HFF-Myc (cell line): Measurements from ENCODE around the gene COPS9.

ENCODE experiments used
- DNase-seq: peaks from one replicate; pipeline ENCODE4 v3.0.0-alpha.2; 2011; ENCODE audit warnings: low read depth; ENCODE audit errors: extremely low read depth
- H3K4me3 ChIP-seq: replicated peaks from 2 replicates; pipeline ENCODE4 v1.5.1; 2011; ENCODE audit warnings: low read depth, mild to moderate bottlenecking, control low read depth, low read length
- CTCF ChIP-seq: IDR thresholded peaks from 2 replicates; pipeline ENCODE4 v1.5.1; 2012; ENCODE audit warnings: mild to moderate bottlenecking, low read depth, low read length, control low read depth; ENCODE audit errors: missing control alignments

COPS9 gene

GRCh38 chr2:240140920-240141319, 4.8 kb upstream of the COPS9 start:
- H3K4me3 ChIP-seq = no peak overlapping the region
- TF ChIP-seq CTCF = no peak
- DNase-seq = no peak

GRCh38 chr2:240140511-240140910, 4.4 kb upstream of the COPS9 start, which contains the start of gene OTOS:
TSS of gene OTOS (minus strand) at chr2:240140658. CDS start at chr2:240140326, 332 bp downstream.
- no peak for TF ChIP-seq CTCF
- no peak for DNase-seq
- H3K4me3 ChIP-seq = no peak within 1 kb of the TSS

GRCh38 chr2:240139666-240140393, 3.7 kb upstream of the COPS9 start:
- DNase-seq = no peak
- no peak for TF ChIP-seq CTCF
- no peak overlapping the region for H3K4me3 ChIP-seq

- H3K4me3 ChIP-seq = no peak overlapping the region
- no peak for DNase-seq
- no peak for TF ChIP-seq CTCF
Measured at GRCh38 chr2:240139011-240139441, 2.9 kb upstream of the COPS9 start.

GRCh38 chr2:240138254-240138984, 2.3 kb upstream of the COPS9 start:
- TF ChIP-seq CTCF = no peak
- no peak for DNase-seq
- H3K4me3 ChIP-seq = no peak overlapping the region

- DNase-seq = no peak
- H3K4me3 ChIP-seq = no peak overlapping the region
- TF ChIP-seq CTCF = no peak
Measured at GRCh38 chr2:240137596-240138253, 1.6 kb upstream of the COPS9 start.
